Loucy (cell line): ENCODE results near the gene BANF2.

ENCODE experiments used
- H2AFZ ChIP-seq: fragments of 200-600 bp; sonication (generic); 2 replicates; pipeline ENCODE4 v1.6.0; 2016; ENCODE audit warnings: antibody characterized with exemption, mild to moderate bottlenecking, low read length, moderate library complexity
- H3F3A ChIP-seq: fragments of 200-600 bp; 2 replicates; pipeline ENCODE4 v1.6.0; 2016; ENCODE audit warnings: antibody characterized with exemption, low read depth, mild to moderate bottlenecking
- H3K27me3 ChIP-seq: fragments of 200-600 bp; sonication (generic); 2 replicates; pipeline ENCODE4 v1.6.1; 2014; ENCODE audit warnings: low read length, mild to moderate bottlenecking; ENCODE audit not compliant: insufficient read depth, poor library complexity, severe bottlenecking
- H3K36me3 ChIP-seq: fragments of 200-600 bp; sonication (generic); 2 replicates; pipeline ENCODE4 v1.6.1; 2016; ENCODE audit warnings: low read length; ENCODE audit not compliant: insufficient read depth
- H3K4me1 ChIP-seq: fragments of 200-600 bp; sonication (generic); 2 replicates; pipeline ENCODE4 v1.5.1; 2014; ENCODE audit warnings: low read length, mild to moderate bottlenecking; ENCODE audit not compliant: insufficient read depth, poor library complexity, severe bottlenecking
- H3K4me2 ChIP-seq: fragments of 200-600 bp; sonication (generic); 2 replicates; pipeline ENCODE4 v1.6.0; 2014; ENCODE audit warnings: antibody characterized with exemption, low read length, low read depth, mild to moderate bottlenecking; ENCODE audit not compliant: poor library complexity, severe bottlenecking
- H3K4me3 ChIP-seq: fragments of 200-600 bp; sonication (generic); 2 replicates; pipeline ENCODE4 v1.5.1; 2014; ENCODE audit warnings: low read length, mild to moderate bottlenecking, mixed read lengths; ENCODE audit not compliant: poor library complexity, severe bottlenecking
- H3K79me2 ChIP-seq: fragments of 200-600 bp; sonication (generic); 2 replicates; pipeline ENCODE4 v1.6.1; 2014; ENCODE audit warnings: low read length; ENCODE audit not compliant: insufficient read depth
- H3K9ac ChIP-seq: fragments of 200-600 bp; sonication (generic); 2 replicates; pipeline ENCODE4 v1.6.0; 2014; ENCODE audit warnings: mild to moderate bottlenecking, low read depth, low read length, moderate library complexity; ENCODE audit not compliant: poor library complexity, severe bottlenecking
- H3K9me2 ChIP-seq: fragments of 200-600 bp; sonication (generic); replicated peaks from 2 replicates; pipeline ENCODE4 v1.6.1; 2016; ENCODE audit warnings: low read depth, low read length, mixed read lengths
- H3K9me3 ChIP-seq: fragments of 200-600 bp; sonication (generic); 2 replicates; pipeline ENCODE4 v1.6.1; 2014; ENCODE audit warnings: mild to moderate bottlenecking, antibody characterized with exemption, low read length, low read depth; ENCODE audit not compliant: insufficient read depth
- H4K20me1 ChIP-seq: fragments of 200-600 bp; sonication (generic); 2 replicates; pipeline ENCODE4 v1.6.0; 2014; ENCODE audit warnings: antibody characterized with exemption, low read length, mild to moderate bottlenecking; ENCODE audit not compliant: insufficient read depth, poor library complexity, severe bottlenecking
- CTCF ChIP-seq: fragments of 200-600 bp; sonication (generic); conservative IDR thresholded peaks from 2 replicates; pipeline ENCODE4 v1.5.1; 2014; ENCODE audit warnings: mild to moderate bottlenecking, antibody characterized with exemption, low read length
- EZH2phosphoT487 ChIP-seq: fragments of 200-600 bp; IDR thresholded peaks from 2 replicates; pipeline ENCODE4 v1.6.1; 2018; ENCODE audit warnings: antibody characterized with exemption, mild to moderate bottlenecking, moderate library complexity, borderline replicate concordance

The BANF2 gene

GRCh38 chr20:17671011-17671410 is 28.8 kb upstream of the BANF2 start:
- Histone ChIP-seq H2AFZ (no peak overlapping the region), H3K27me3 (no peaks in the 10 kb centered on the region), H3K4me2 (no peak overlapping the region), H3K36me3 (no peaks in the 10 kb centered on the region; the same call in 1 of the 2 replicates), H3K79me2 (peaks cover 91% of the 10 kb centered on the region), H3K9me2 (no peaks in the 10 kb centered on the region), H3K9me3 (no peaks in the 10 kb centered on the region), H4K20me1 (peaks cover 32% of the 10 kb centered on the region), H3F3A (peaks cover 5% of the 10 kb centered on the region), H3K4me1 (peaks cover 66% of the 10 kb centered on the region), H3K9ac (no peak overlapping the region), H3K4me3 (no peak overlapping the region)
- no peak for TF ChIP-seq CTCF
- no peak for TF ChIP-seq EZH2phosphoT487

- Histone ChIP-seq H3K4me1 (peaks cover 60% of the 10 kb centered on the region), H4K20me1 (peaks cover 37% of the 10 kb centered on the region), H3K4me3 (no peak overlapping the region), H3K9me3 (no peaks in the 10 kb centered on the region), H2AFZ (no peak overlapping the region), H3K9me2 (no peaks in the 10 kb centered on the region), H3K27me3 (no peaks in the 10 kb centered on the region), H3K4me2 (no peak overlapping the region), H3K9ac (no peak overlapping the region), H3F3A (no peaks in the 10 kb centered on the region), H3K36me3 (peaks cover 5% of the 10 kb centered on the region; the same call in 1 of the 2 replicates), H3K79me2 (peaks cover 97% of the 10 kb centered on the region)
- no peak for TF ChIP-seq EZH2phosphoT487
- no peak for TF ChIP-seq CTCF
Measured at GRCh38 chr20:17671565-17671964, 28.2 kb upstream of the BANF2 start.

DNA sequence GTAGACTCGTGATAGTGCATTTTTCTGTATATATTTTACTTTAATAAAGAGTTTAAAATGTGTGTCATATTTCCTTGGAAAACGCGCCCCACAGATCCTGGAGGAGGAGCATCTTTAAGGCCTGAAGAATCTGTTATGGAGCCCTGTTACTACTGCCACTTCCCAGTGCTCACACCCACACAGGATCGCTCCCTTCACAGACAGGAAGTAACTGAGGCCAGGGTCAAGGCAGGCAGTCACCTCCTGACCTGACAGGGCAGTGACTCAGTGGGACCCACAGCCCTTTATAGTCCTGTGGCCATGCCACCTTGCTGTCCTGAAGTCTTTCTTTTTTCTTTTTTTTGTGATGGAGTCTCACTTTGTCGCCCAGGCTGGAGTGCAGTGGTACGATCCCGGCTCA is 26.7 kb upstream of the BANF2 start:
- Histone ChIP-seq H3K9me2 (no peaks in the 10 kb centered on the region), H3K36me3 (peaks cover 13% of the 10 kb centered on the region; the same call in 1 of the 2 replicates), H3K27me3 (no peaks in the 10 kb centered on the region), H3K79me2 (peaks cover 98% of the 10 kb centered on the region), H2AFZ (no peak overlapping the region), H3F3A (no peaks in the 10 kb centered on the region), H3K4me1 (peaks cover 51% of the 10 kb centered on the region), H3K4me3 (no peak overlapping the region), H4K20me1 (peaks cover 47% of the 10 kb centered on the region), H3K9ac (no peak overlapping the region), H3K4me2 (no peak overlapping the region), H3K9me3 (no peaks in the 10 kb centered on the region)
- no peak for TF ChIP-seq CTCF
- TF ChIP-seq EZH2phosphoT487 = no peak
